Cardiac muscle cell (in vitro differentiated cells and primary cell): ENCODE measurements around the gene MTMR3. TPM values are rescaled to one million over a fixed set of nuclear protein-coding genes. Genes with fewer than 3 reads are reported as not detected.

ENCODE experiments used
- DNase-seq, 2 donors: peaks; one replicate each; pipeline versions ENCODE4 v3.0.0 to v3.0.0-alpha.2; 2010 to 2017; ENCODE audit warnings: low read depth in 1 of 2, low spot score in 1 of 2
- H3K27ac ChIP-seq: fragments of 200-600 bp; sonication (generic); 2 replicates; pipeline ENCODE4 v1.5.1; 2016
- H3K27me3 ChIP-seq: fragments of 200-600 bp; sonication (generic); 2 replicates; pipeline ENCODE4 v1.6.0; 2016; ENCODE audit warnings: control low read depth
- H3K36me3 ChIP-seq: fragments of 200-600 bp; sonication (generic); 2 replicates; pipeline ENCODE4 v1.5.1; 2016; ENCODE audit warnings: control low read depth
- H3K4me1 ChIP-seq: fragments of 200-600 bp; sonication (generic); 2 replicates; pipeline ENCODE4 v1.8.1; 2017; ENCODE audit warnings: low read depth, mild to moderate bottlenecking, mixed run types
- H3K4me3 ChIP-seq: fragments of 200-600 bp; sonication (generic); 2 replicates; pipeline ENCODE4 v1.5.1; 2016; ENCODE audit warnings: mild to moderate bottlenecking
- H3K9me3 ChIP-seq: fragments of 200-600 bp; sonication (generic); 2 replicates; pipeline ENCODE4 v1.5.1; 2017; ENCODE audit warnings: low read depth, mild to moderate bottlenecking, control low read depth
- polyA plus RNA-seq: library from polyadenylated mRNA; unstranded; fragments of >200 nt; fragmentation: Nextera tagmentation; extraction: Ambion mirVana; gene quantifications from 2 replicates; pipeline ENCODE4 v1.2.1, GENCODE V29; 2016
- total RNA-seq: library from RNA; depleted of rRNA; stranded (reverse); fragments of >200 nt; gene quantifications from 2 replicates; pipeline ENCODE4 v1.2.3, GENCODE V29; 2016
- TF ChIP-seq, protein P1 (sequence below): IDR thresholded peaks from 2 replicates; pipeline ENCODE4 v1.5.1; 2012; ENCODE audit warnings: low read depth, mild to moderate bottlenecking, low read length

The MTMR3 gene
- total and polyA plus RNA-seq, 2 experiments from 2014 or later: 10.1 to 22.0 TPM

DNA sequence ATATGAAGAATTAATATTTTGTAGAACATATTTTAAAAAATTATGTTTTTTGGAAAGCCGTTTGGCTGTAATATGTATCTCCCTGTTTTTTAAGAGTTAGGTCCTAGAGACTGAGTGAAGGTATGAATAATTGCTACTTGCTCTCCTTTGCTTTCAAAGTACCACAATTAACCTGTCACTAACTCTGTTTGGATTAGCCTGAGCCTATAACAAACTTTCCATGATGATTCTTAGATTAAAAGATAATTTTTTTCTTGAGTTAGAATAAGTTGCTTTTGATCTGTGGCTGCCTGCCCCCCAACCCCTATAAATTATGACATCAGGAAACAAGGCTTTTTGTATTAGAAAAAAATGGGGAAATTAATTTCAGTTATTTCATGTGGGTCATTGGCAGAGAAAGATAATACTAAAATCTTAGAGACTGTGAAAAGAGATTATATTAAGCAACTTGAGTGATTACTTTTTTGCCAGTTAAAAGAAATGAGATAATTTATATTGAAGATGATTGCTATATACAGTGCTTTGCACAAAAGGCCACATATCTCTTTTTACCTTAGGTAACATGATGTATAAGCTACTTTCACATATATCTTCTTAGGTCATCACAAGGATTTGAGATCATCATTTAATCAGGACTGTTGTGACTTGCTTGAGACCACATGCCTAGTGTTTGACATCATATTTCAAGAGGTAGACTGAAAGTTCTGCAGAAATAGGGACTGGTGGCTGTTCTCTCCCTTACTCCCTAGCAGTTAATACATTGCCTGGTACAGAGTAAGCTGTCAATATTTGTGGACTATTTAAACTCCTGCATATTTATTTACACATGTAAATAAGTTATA is 9.6 kb downstream of the MTMR3 start:
- no peak overlapping the region for H3K27ac ChIP-seq
- no peak overlapping the region for H3K4me3 ChIP-seq
- H3K36me3 ChIP-seq: no peaks in the 10 kb centered on the region
- H3K4me1 ChIP-seq: peaks cover under 1% of the 10 kb centered on the region
- H3K27me3 ChIP-seq: no peaks in the 10 kb centered on the region
- TF ChIP-seq, protein P1, sequence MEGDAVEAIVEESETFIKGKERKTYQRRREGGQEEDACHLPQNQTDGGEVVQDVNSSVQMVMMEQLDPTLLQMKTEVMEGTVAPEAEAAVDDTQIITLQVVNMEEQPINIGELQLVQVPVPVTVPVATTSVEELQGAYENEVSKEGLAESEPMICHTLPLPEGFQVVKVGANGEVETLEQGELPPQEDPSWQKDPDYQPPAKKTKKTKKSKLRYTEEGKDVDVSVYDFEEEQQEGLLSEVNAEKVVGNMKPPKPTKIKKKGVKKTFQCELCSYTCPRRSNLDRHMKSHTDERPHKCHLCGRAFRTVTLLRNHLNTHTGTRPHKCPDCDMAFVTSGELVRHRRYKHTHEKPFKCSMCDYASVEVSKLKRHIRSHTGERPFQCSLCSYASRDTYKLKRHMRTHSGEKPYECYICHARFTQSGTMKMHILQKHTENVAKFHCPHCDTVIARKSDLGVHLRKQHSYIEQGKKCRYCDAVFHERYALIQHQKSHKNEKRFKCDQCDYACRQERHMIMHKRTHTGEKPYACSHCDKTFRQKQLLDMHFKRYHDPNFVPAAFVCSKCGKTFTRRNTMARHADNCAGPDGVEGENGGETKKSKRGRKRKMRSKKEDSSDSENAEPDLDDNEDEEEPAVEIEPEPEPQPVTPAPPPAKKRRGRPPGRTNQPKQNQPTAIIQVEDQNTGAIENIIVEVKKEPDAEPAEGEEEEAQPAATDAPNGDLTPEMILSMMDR: no peak
- no peak for DNase-seq
- no peaks in the 10 kb centered on the region for H3K9me3 ChIP-seq

DNA sequence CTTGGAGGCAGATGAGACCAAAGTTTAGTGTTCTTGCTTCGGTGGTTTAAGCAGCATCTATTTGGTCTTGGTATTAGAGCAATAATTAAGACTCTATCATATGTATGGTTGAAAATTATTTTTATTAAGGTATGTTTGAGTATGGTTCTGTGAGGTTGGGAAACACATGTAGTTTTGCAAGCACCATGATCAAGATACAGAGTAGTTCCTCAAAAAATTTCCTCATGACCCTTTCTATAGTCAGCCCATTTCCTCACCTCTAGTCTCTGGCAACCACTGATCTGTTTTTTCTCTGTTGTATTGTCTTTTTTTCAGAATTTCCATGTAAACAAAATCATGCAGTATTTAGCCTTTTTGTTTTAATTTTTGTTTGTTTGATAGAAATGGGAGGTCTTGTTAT is 18.4 kb downstream of the MTMR3 start:
- no peak overlapping the region for H3K27ac ChIP-seq
- H3K9me3 ChIP-seq: no peaks in the 10 kb centered on the region
- no peak for DNase-seq
- no peaks in the 10 kb centered on the region for H3K4me1 ChIP-seq
- TF ChIP-seq, protein P1: no peak
- no peaks in the 10 kb centered on the region for H3K27me3 ChIP-seq
- no peaks in the 10 kb centered on the region for H3K36me3 ChIP-seq
- H3K4me3 ChIP-seq: no peak overlapping the region

DNA sequence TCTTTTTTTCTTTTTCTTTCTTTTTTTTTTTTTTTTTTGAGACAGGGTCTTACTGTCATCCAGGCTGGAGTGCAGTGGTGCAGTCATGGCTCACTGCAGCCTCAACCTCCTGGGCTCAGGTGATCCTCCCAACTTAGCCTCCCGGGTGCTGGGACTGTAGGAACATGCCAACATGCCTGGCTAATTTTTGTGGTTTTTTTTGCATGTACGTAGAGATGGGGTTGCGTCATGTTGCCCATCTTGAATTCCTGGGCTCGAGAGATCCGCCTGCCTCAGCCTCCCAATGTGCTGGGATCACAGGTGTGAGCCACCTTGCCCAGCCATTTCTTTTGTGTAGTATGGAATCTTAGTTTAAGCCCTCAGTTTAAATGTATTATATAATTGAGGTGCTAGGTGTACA is 20.4 kb downstream of the MTMR3 start:
- Histone ChIP-seq H3K4me3 (no peak overlapping the region), H3K27ac (no peak overlapping the region), H3K9me3 (no peaks in the 10 kb centered on the region), H3K36me3 (no peaks in the 10 kb centered on the region), H3K27me3 (no peaks in the 10 kb centered on the region), H3K4me1 (peaks cover 13% of the 10 kb centered on the region)
- DNase-seq: no peak
- TF ChIP-seq, protein P1: no peak

DNA sequence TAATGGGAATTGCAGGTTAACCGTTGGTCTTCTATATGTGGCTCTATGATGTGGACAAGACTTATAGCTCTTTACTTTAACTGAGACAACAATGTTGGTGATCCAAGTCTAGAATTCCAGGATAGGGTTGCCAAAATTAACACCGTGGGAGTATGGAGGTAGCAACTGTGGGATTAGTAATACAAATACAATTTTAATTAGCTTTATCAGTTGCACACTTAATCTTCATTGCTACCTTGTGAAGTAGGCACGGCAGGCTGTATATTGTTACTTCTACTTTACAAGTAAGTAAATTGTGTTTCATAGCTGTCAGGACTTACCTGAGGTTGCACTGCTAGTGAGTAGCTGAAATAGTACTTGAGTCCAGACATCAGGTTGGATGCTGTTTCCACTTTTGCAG is 21.0 kb downstream of the MTMR3 start:
- TF ChIP-seq, protein P1: no peak
- no peak overlapping the region for H3K27ac ChIP-seq
- H3K4me1 ChIP-seq: peaks cover 16% of the 10 kb centered on the region
- DNase-seq: no peak
- no peaks in the 10 kb centered on the region for H3K9me3 ChIP-seq
- no peak overlapping the region for H3K4me3 ChIP-seq
- no peaks in the 10 kb centered on the region for H3K36me3 ChIP-seq
- no peaks in the 10 kb centered on the region for H3K27me3 ChIP-seq

DNA sequence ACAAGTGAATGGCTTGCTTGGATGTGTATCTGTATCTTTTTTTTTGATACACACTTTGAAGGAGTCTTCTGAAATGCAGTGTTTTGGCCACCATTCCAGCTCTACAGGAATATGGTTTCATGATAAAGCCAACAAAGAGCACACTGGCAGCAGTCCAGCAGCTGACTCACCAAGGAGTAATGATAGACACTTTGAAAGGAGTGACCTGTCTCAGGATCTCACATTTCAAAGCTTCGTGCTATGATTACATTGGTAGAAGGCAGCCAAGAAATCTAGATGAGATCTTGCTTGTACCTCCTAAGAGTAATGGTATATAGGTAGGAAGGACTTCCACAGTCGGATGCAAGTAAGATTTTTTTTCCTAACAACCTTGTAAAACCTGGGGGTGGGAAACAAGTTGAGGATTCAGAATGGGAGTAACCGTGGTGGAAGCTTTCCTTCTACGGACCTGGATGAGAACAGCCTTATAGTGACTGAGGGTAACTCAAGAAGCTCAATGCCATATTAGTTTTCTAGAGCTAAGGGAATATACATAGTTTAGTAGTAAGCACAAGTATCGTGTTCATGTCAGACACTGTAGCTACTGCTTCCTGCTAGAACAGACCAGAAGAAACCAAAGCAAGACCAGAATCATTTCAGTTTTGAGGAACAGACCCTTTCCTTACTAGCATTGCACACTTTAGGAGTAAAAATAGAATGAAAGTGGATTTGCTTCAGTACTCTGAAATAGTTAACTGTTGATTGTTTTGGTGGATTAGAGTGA is 25.0 kb downstream of the MTMR3 start:
- H3K27ac ChIP-seq: peak overlapping the region; percentile 54
- H3K4me3 ChIP-seq: no peak overlapping the region
- H3K36me3 ChIP-seq: no peaks in the 10 kb centered on the region

More for the DNA sequence above, 25.0 kb downstream of the MTMR3 start:
- H3K9me3 ChIP-seq: no peaks in the 10 kb centered on the region
- TF ChIP-seq, protein P1: no peak
- DNase-seq: peak; percentile 71 to 93
- H3K27me3 ChIP-seq: no peaks in the 10 kb centered on the region
- peaks cover 16% of the 10 kb centered on the region for H3K4me1 ChIP-seq
